ENCODE results near the gene MAP2. TPM values are rescaled to one million over a fixed set of nuclear protein-coding genes. Genes with fewer than 3 reads are reported as not detected.

The MAP2 gene
- total and polyA plus RNA-seq, 2 of the 8 experiments (the other 6 are each of a cell fraction or from before 2014, with no cell fraction given) = 5.9 to 9.4 TPM

- H3K9me3 ChIP-seq (ENCODE audit: insufficient read depth in 2 of 2, low read depth in 1 of 2, low read length in 1 of 2) = no peaks in the 10 kb centered on the region
- H2BK5ac ChIP-seq (ENCODE audit: low read depth, low read length) = no peak overlapping the region
- no peak overlapping the region for H3K4ac ChIP-seq (replicated peaks; ENCODE audit: insufficient read length, low read depth, low read length)
- no peak overlapping the region for H3K27ac ChIP-seq (ENCODE audit: low read depth, low read length)
- no peak overlapping the region for H2BK120ac ChIP-seq (replicated peaks; ENCODE audit: low read depth, low read length)
- H2BK15ac ChIP-seq (ENCODE audit: low read length) = no peak overlapping the region
- no peak overlapping the region for H3K56ac ChIP-seq (replicated peaks; ENCODE audit: insufficient read length, low read depth, low read length)
- no peak overlapping the region for H3K18ac ChIP-seq (ENCODE audit: extremely low read depth, low read length)
- no peaks in the 10 kb centered on the region for H3K4me1 ChIP-seq (replicated peaks in 1 of 4; ENCODE audit: control insufficient read depth in 3 of 4, insufficient read depth in 4 of 4, low read length in 3 of 4)
- H2AK5ac ChIP-seq (ENCODE audit: low read depth, low read length) = no peak overlapping the region
- H2BK20ac ChIP-seq (ENCODE audit: low read length) = no peak overlapping the region
- POLR2A ChIA-PET (ENCODE audit: partially characterized antibody) = interaction anchor here (1.0 kb wide), 1 partner anchor 9 kb away, joined by 3 read pairs; no protein-coding TSS in a partner anchor
- H3K36me3 ChIP-seq (ENCODE audit: control insufficient read depth in 2 of 4, insufficient read depth in 4 of 4, low read length in 3 of 4) = no peaks in the 10 kb centered on the region
- H3K23ac ChIP-seq (ENCODE audit: insufficient read length) = no peak overlapping the region
- H4K20me1 ChIP-seq (replicated peaks in 1 of 2; ENCODE audit: control insufficient read depth in 1 of 2, insufficient read depth in 2 of 2, low read length in 2 of 2) = peaks cover 0 to 2% of the 10 kb centered on the region in 2 experiments
- 88% methylated on average over 2 of the region's 2 CpGs; no CpG with 5 or more reads in 1 of the 2 experiments for WGBS, 2 experiments (ENCODE audit: extremely low coverage in 1 of 2, insufficient coverage in 1 of 2, insufficient read length in 1 of 2, insufficient replicate concordance in 2 of 2, low coverage in 1 of 2, low lambda C conversion rate in 2 of 2, missing lambda C conversion rate in 1 of 2)
- CTCF ChIA-PET (ENCODE audit: partially characterized antibody) = interaction anchor here (0.6 to 2.2 kb wide), 6 partner anchors 12 to 821 kb away, joined by 3 to 9 read pairs (median 3); no protein-coding TSS in a partner anchor
- H3K4me2 ChIP-seq (ENCODE audit: insufficient read depth in 1 of 2, low read depth in 2 of 2, low read length in 2 of 2) = no peak overlapping the region
- H3K4me3 ChIP-seq (ENCODE audit: extremely low read depth in 1 of 4, insufficient read depth in 2 of 4, low read depth in 3 of 4, low read length in 4 of 4) = no peak overlapping the region
- no peaks in the 10 kb centered on the region for H3K79me1 ChIP-seq (ENCODE audit: low read depth, low read length)
- H2BK12ac ChIP-seq (ENCODE audit: low read depth, low read length) = no peak overlapping the region
- H3K9ac ChIP-seq (replicated peaks in 1 of 4; ENCODE audit: extremely low read depth in 1 of 4, low read depth in 3 of 4, low read length in 3 of 4) = no peak overlapping the region
- no peak for FAIRE-seq
- H4K91ac ChIP-seq (replicated peaks; ENCODE audit: insufficient read length, low read length) = no peak overlapping the region
- no peak for DNase-seq (ENCODE audit: low read depth in 1 of 2, low spot score in 2 of 2)
- no peaks in the 10 kb centered on the region for H3K23me2 ChIP-seq (ENCODE audit: low read depth, low read length)
- no peaks in the 10 kb centered on the region for H3K27me3 ChIP-seq (replicated peaks in 1 of 4; ENCODE audit: control insufficient read depth in 3 of 4, extremely low read depth in 1 of 4, insufficient read depth in 3 of 4, low read length in 3 of 4)
- no peak overlapping the region for H4K8ac ChIP-seq (ENCODE audit: extremely low read depth, insufficient read depth, low read length)
- H4K5ac ChIP-seq (ENCODE audit: insufficient read length, low read depth, low read length) = no peak overlapping the region
- H2AFZ ChIP-seq (ENCODE audit: low read length) = no peak overlapping the region
- H3K79me2 ChIP-seq (ENCODE audit: control insufficient read depth in 1 of 2, insufficient read depth in 2 of 2, low read length in 2 of 2) = no peaks in the 10 kb centered on the region
- no peak overlapping the region for H3K14ac ChIP-seq (ENCODE audit: insufficient read length)
- TF ChIP-seq EZH2 (IDR thresholded peaks at IDR 0.05; ENCODE audit: low read depth, low read length, severe bottlenecking) (no peak), SRF (IDR thresholded peaks at IDR 0.05; ENCODE audit: low read depth, low read length) (no peak), BRCA1 (IDR thresholded peaks at IDR 0.05; ENCODE audit: low read depth, low read length) (no peak), EP300 (IDR thresholded peaks at IDR 0.05; ENCODE audit: borderline replicate concordance in 1 of 2, low read depth in 2 of 2, low read length in 2 of 2) (no peak), SIRT6 (IDR thresholded peaks at IDR 0.05; ENCODE audit: low read length) (no peak), MAFK (IDR thresholded peaks at IDR 0.05; ENCODE audit: low read depth, low read length) (no peak), CEBPB (IDR thresholded peaks at IDR 0.05; ENCODE audit: low read depth, low read length) (no peak), RXRA (IDR thresholded peaks at IDR 0.05; ENCODE audit: insufficient read depth, low read depth, low read length) (no peak), SAP30 (IDR thresholded peaks at IDR 0.05; ENCODE audit: insufficient read depth, insufficient replicate concordance, low read length) (no peak), ATF2 (IDR thresholded peaks at IDR 0.05; ENCODE audit: low read length) (no peak), KDM5A (IDR thresholded peaks at IDR 0.05; ENCODE audit: low read length) (no peak), MAX (IDR thresholded peaks at IDR 0.05) (no peak)
Measured at GRCh38 chr2:209536363-209536762, 112.5 kb downstream of the MAP2 start.

All from H1 (cell line).